HEK293 (cell line): Measurements from ENCODE around the gene CDNF.

Experiments
- GLIS2 ChIP-seq: fragments of 450-650 bp; formaldehyde crosslinking; IDR thresholded peaks from 2 replicates; pipeline ENCODE4 v1.5.1; 2016; ENCODE audit warnings: missing biosample characterization, missing genetic modification characterization
- KLF7 ChIP-seq: fragments of 450-650 bp; formaldehyde crosslinking; IDR thresholded peaks from 2 replicates; pipeline ENCODE4 v1.5.1; 2016; ENCODE audit warnings: missing biosample characterization, missing genetic modification characterization, borderline replicate concordance
- MZF1 ChIP-seq: fragments of 450-650 bp; formaldehyde crosslinking; IDR thresholded peaks from 2 replicates; pipeline ENCODE4 v1.5.1; 2017; ENCODE audit warnings: missing biosample characterization, missing genetic modification characterization, borderline replicate concordance
- PBX3 ChIP-seq: sonication (generic); formaldehyde crosslinking; IDR thresholded peaks from 2 replicates; pipeline ENCODE4 v1.8.1; 2022; ENCODE audit warnings: mild to moderate bottlenecking, moderate library complexity, missing genetic modification reagents
- TRIM28 ChIP-seq: IDR thresholded peaks from 2 replicates; pipeline ENCODE4 v1.6.1; 2011; ENCODE audit warnings: low read length, control low read depth, borderline replicate concordance
- ZBTB21 ChIP-seq: fragments of 450-650 bp; formaldehyde crosslinking; IDR thresholded peaks from 2 replicates; pipeline ENCODE4 v1.5.1; 2017; ENCODE audit warnings: missing biosample characterization, missing genetic modification characterization
- ZFP69B ChIP-seq: fragments of 450-650 bp; formaldehyde crosslinking; IDR thresholded peaks from 2 replicates; pipeline ENCODE4 v1.5.1; 2016; ENCODE audit warnings: missing biosample characterization, missing genetic modification characterization
- ZNF10 ChIP-seq: fragments of 450-650 bp; formaldehyde crosslinking; IDR thresholded peaks from 2 replicates; pipeline ENCODE4 v1.5.1; 2017; ENCODE audit warnings: missing biosample characterization, missing genetic modification characterization
- ZNF133 ChIP-seq: fragments of 450-650 bp; formaldehyde crosslinking; IDR thresholded peaks from 2 replicates; pipeline ENCODE4 v1.5.1; 2016; ENCODE audit warnings: missing biosample characterization, missing genetic modification characterization
- ZNF16 ChIP-seq: fragments of 450-650 bp; formaldehyde crosslinking; IDR thresholded peaks from 2 replicates; pipeline ENCODE4 v1.5.1; 2016; ENCODE audit warnings: low read depth, missing biosample characterization, missing genetic modification characterization
- ZNF280D ChIP-seq: fragments of 450-650 bp; formaldehyde crosslinking; IDR thresholded peaks from 2 replicates; pipeline ENCODE4 v1.5.1; 2016; ENCODE audit warnings: missing biosample characterization, missing genetic modification characterization
- ZNF302 ChIP-seq: fragments of 450-650 bp; formaldehyde crosslinking; IDR thresholded peaks from 2 replicates; pipeline ENCODE4 v1.5.1; 2016; ENCODE audit warnings: missing biosample characterization, missing genetic modification characterization, low read depth
- ZNF366 ChIP-seq: fragments of 450-650 bp; formaldehyde crosslinking; conservative IDR thresholded peaks from 2 replicates; pipeline ENCODE4 v1.5.1; 2016; ENCODE audit warnings: missing biosample characterization, missing genetic modification characterization
- ZNF37A ChIP-seq: fragments of 450-650 bp; IDR thresholded peaks from 2 replicates; pipeline ENCODE4 v1.5.1; 2018; ENCODE audit warnings: missing biosample characterization, missing genetic modification characterization
- ZNF398 ChIP-seq: fragments of 450-650 bp; formaldehyde crosslinking; IDR thresholded peaks from 2 replicates; pipeline ENCODE4 v1.5.1; 2017; ENCODE audit warnings: missing biosample characterization, missing genetic modification characterization
- ZNF488 ChIP-seq: fragments of 450-650 bp; formaldehyde crosslinking; IDR thresholded peaks from 2 replicates; pipeline ENCODE4 v1.5.1; 2016; ENCODE audit warnings: missing biosample characterization, missing genetic modification characterization
- ZNF518A ChIP-seq: fragments of 450-650 bp; formaldehyde crosslinking; conservative IDR thresholded peaks from 2 replicates; pipeline ENCODE4 v1.5.1; 2016; ENCODE audit warnings: low read depth, missing biosample characterization, missing genetic modification characterization
- ZNF600 ChIP-seq: fragments of 450-650 bp; formaldehyde crosslinking; IDR thresholded peaks from 2 replicates; pipeline ENCODE4 v1.5.1; 2016; ENCODE audit warnings: missing biosample characterization, missing genetic modification characterization
- ZNF639 ChIP-seq: fragments of 450-650 bp; formaldehyde crosslinking; IDR thresholded peaks from 2 replicates; pipeline ENCODE4 v1.5.1; 2016; ENCODE audit warnings: missing biosample characterization, missing genetic modification characterization
- ZNF670 ChIP-seq: fragments of 450-650 bp; formaldehyde crosslinking; IDR thresholded peaks from 2 replicates; pipeline ENCODE4 v1.5.1; 2016; ENCODE audit warnings: missing biosample characterization, missing genetic modification characterization, low read depth
- ZNF768 ChIP-seq: fragments of 450-650 bp; formaldehyde crosslinking; IDR thresholded peaks from 2 replicates; pipeline ENCODE4 v1.5.1; 2018; ENCODE audit warnings: missing biosample characterization, mild to moderate bottlenecking, missing genetic modification characterization
- ZNF791 ChIP-seq: fragments of 450-650 bp; formaldehyde crosslinking; IDR thresholded peaks from 2 replicates; pipeline ENCODE4 v1.5.1; 2016; ENCODE audit warnings: missing biosample characterization, missing genetic modification characterization
- ZSCAN30 ChIP-seq: fragments of 450-650 bp; IDR thresholded peaks from 2 replicates; pipeline ENCODE4 v1.5.1; 2018; ENCODE audit warnings: missing biosample characterization, mild to moderate bottlenecking, missing genetic modification characterization, moderate library complexity
- ZSCAN5A ChIP-seq: fragments of 450-650 bp; formaldehyde crosslinking; IDR thresholded peaks from 2 replicates; pipeline ENCODE4 v1.5.1; 2016; ENCODE audit warnings: missing biosample characterization, missing genetic modification characterization

The CDNF gene

GRCh38 chr10:14837757-14838581 is at the start of gene CDNF, which contains the start of the genes HSPA14 and MSANTD7 (continued):
- TF ChIP-seq ZSCAN30 (0 out of 2 replicates have a peak, but pooled peaks have one; percentile 63), ZNF600 (tag by site-specific recombination) (peak; percentile 90), ZNF518A (tag by site-specific recombination) (no peak), ZNF133 (tag by site-specific recombination) (no peak), ZNF791 (no peak), ZNF639 (no peak), ZNF302 (tag by site-specific recombination) (no peak), ZBTB21 (tag by site-specific recombination) (no peak), ZSCAN5A (tag by site-specific recombination) (no peak; the same call in 1 of the 2 replicates), ZNF488 (tag by site-specific recombination) (no peak), ZNF366 (tag by site-specific recombination) (no peak), ZFP69B (tag by site-specific recombination) (no peak), ZNF10 (tag by site-specific recombination) (peak; percentile 76), ZNF398 (tag by site-specific recombination) (no peak), KLF7 (tag by site-specific recombination) (no peak), PBX3 (peak; percentile 23; the same call in 1 of the 2 replicates), ZNF670 (tag by site-specific recombination) (no peak), MZF1 (tag by site-specific recombination) (no peak), ZNF37A (tag by site-specific recombination) (no peak), GLIS2 (tag by site-specific recombination) (peak; percentile 96), ZNF280D (tag by site-specific recombination) (no peak), ZNF768 (tag by site-specific recombination) (no peak), TRIM28 (peak; percentile 87; the same call in 1 of the 2 replicates), ZNF16 (tag by site-specific recombination) (no peak)
